Ovary (tissue), 9 donors: ENCODE data around the gene DGKE. TPM values are rescaled to one million over a fixed set of nuclear protein-coding genes. Genes with fewer than 3 reads are reported as not detected.

Experiments used
- DNase-seq, 5 donors: peaks; one replicate each; pipeline ENCODE4 v3.0.0-alpha.2; 2019 to 2020
- H3K27ac ChIP-seq, 2 donors: fragments of 200-600 bp; one replicate each; pipeline versions ENCODE4 v1.5.1 to v1.8.0; 2019 to 2022
- H3K27me3 ChIP-seq: fragments of 200-600 bp; one replicate; pipeline ENCODE4 v1.8.0; 2022
- H3K36me3 ChIP-seq: fragments of 200-600 bp; sonication (generic); one replicate; pipeline ENCODE4 v1.5.1; 2019
- H3K4me1 ChIP-seq: one replicate; pipeline ENCODE4 v1.8.1; 2013; ENCODE audit warnings: mild to moderate bottlenecking, moderate library complexity; ENCODE audit not compliant: insufficient read depth
- H3K4me3 ChIP-seq: fragments of 200-600 bp; sonication (generic); one replicate; pipeline ENCODE4 v1.5.1; 2017
- H3K9me3 ChIP-seq, 2 donors: fragments of 200-600 bp in 1 of 2; sonication (generic) in 1 of 2; one replicate each; pipeline versions ENCODE4 v1.5.1 to v1.8.1; 2013 to 2019; ENCODE audit warnings: mild to moderate bottlenecking in 1 of 2, moderate library complexity in 1 of 2
- EP300 ChIP-seq: sonication (generic); formaldehyde crosslinking; IDR thresholded peaks from one replicate; pipeline ENCODE4 v1.6.1; 2017; ENCODE audit warnings: antibody characterized with exemption
- POLR2A ChIP-seq: fragments of 450-650 bp; IDR thresholded peaks from one replicate; pipeline ENCODE4 v1.6.1; 2017; ENCODE audit warnings: antibody characterized with exemption, mild to moderate bottlenecking, moderate library complexity
- WGBS, 3 donors: extraction: QIAGEN DNeasy Blood & Tissue Kit in 1 of 3; methylation state at CpG; one replicate each; pipeline versions ENCODE4 v1.1.5 to v1.1.7; 2013 to 2017; 5-methylcytosine and 5-hydroxymethylcytosine counted together
- intact Hi-C, 4 donors: fragments of 100-400 bp; cut with DNase I; formaldehyde crosslinking; loops; one replicate each; pipeline versions ENCODE4 v1.11.0 to v1.15.1; 2022 to 2023
- polyA plus RNA-seq, 2 donors: library from polyadenylated mRNA; stranded (reverse); fragments of 200-250 nt in 1 of 2; fragments of 350-450 nt in 1 of 2; fragmentation: Illumina TruSeq in 1 of 2; extraction: RNeasy Lipid Tissue Mini Kit (QIAGEN cat#74804) in 1 of 2; gene quantifications; one replicate each; pipeline ENCODE4 v1.2.3, GENCODE V29; 2013 to 2014
- total RNA-seq, 7 donors: library from RNA; depleted of rRNA in 2 of 7; stranded (reverse); fragments of >200 nt in 2 of 7; fragmentation: NEBNext Ultra II Directional in 3 of 7; extraction: Animal tissue kit (Norgen Biotek cat#: 25700) in 3 of 7; gene quantifications; one replicate each; pipeline versions ENCODE4 v1.1.0 to v1.2.4, GENCODE V29; 2016 to 2023
- TF ChIP-seq, protein P1 (sequence below), 3 donors: fragments of 450-650 bp in 2 of 3; fragments of 200-600 bp in 1 of 3; IDR thresholded peaks; one replicate each; pipeline versions ENCODE4 v1.5.1 to v1.8.0; 2016 to 2022; ENCODE audit warnings: antibody characterized with exemption in 3 of 3, mild to moderate bottlenecking in 1 of 3
- donor health status: DM: no; HTN: no; CAD: no; lungs with moderate emphysema.
- donor health status: DM: no; HTN: no; CAD: no.
- donor health status: Bipolar disorder and iron deficiency.
- donor health status: DM: yes; HTN: yes; CAD: no.
- donor health status: DM: no; HTN: no; CAD: no.
- donor health status: DM: yes; HTN: yes; CAD: no.

The DGKE gene
- total and polyA plus RNA-seq, 9 donors = 3.0 to 16.4 (median 11.8) TPM

DNA sequence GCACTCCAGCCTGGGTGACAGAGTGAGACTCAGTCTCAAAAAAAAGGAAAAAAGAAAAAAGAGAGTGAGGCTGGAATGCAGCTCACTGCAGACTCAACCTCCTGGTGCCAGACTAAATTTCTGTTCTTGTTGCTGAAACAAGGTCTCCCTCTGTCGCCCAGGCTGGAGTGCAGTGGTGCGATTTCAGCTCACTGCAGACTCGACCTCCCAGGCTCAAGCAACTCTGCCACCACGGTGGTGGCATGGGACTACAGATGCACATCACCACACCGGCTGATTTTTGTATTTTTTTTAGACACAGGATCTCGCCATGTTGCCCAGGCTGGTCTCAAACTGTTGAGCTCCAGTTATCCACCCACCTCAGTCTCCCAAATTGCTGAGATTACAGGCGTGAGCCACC lies 45.3 kb downstream of the DGKE start:
- DNase-seq = no peak
- H3K36me3 ChIP-seq = no peaks in the 10 kb centered on the region
- H3K4me1 ChIP-seq = no peaks in the 10 kb centered on the region
- no peaks in the 10 kb centered on the region for H3K27me3 ChIP-seq
- 84 to 90% (median 86%) methylated on average over 7 of the region's 7 CpGs for WGBS, 3 donors
- TF ChIP-seq POLR2A (no peak), EP300 (no peak)
- TF ChIP-seq, protein P1, sequence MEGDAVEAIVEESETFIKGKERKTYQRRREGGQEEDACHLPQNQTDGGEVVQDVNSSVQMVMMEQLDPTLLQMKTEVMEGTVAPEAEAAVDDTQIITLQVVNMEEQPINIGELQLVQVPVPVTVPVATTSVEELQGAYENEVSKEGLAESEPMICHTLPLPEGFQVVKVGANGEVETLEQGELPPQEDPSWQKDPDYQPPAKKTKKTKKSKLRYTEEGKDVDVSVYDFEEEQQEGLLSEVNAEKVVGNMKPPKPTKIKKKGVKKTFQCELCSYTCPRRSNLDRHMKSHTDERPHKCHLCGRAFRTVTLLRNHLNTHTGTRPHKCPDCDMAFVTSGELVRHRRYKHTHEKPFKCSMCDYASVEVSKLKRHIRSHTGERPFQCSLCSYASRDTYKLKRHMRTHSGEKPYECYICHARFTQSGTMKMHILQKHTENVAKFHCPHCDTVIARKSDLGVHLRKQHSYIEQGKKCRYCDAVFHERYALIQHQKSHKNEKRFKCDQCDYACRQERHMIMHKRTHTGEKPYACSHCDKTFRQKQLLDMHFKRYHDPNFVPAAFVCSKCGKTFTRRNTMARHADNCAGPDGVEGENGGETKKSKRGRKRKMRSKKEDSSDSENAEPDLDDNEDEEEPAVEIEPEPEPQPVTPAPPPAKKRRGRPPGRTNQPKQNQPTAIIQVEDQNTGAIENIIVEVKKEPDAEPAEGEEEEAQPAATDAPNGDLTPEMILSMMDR (IDR thresholded peaks at IDR 0.05) = no peak
- no peak overlapping the region for H3K4me3 ChIP-seq
- intact Hi-C loops = loop anchor here in 1 of 4 donors (10.0 kb wide), 1 partner anchor 56 kb away; no protein-coding TSS in a partner anchor
- H3K27ac ChIP-seq = no peak overlapping the region
- no peaks in the 10 kb centered on the region for H3K9me3 ChIP-seq

DNA sequence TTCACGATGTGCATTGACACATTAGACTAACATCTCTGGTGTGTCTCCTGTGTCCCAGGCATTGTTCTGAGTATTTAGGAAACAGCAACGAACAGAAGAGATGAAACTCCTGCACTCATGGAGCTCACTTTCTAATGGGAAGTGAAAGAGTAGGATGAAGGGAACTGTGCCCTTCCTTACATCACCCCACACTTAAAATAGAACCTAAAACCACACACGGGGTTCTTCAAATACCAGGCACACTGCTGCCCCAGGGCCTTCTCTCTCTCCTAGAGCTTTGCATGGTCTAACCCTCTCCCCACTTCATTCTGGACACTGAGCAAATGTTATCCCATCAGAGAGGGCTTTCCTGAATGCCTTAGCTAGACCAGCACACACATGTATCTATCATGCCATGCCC lies 46.2 kb downstream of the DGKE start:
- H3K36me3 ChIP-seq = no peaks in the 10 kb centered on the region
- no peaks in the 10 kb centered on the region for H3K4me1 ChIP-seq
- no peak overlapping the region for H3K4me3 ChIP-seq
- H3K27me3 ChIP-seq = no peaks in the 10 kb centered on the region
- DNase-seq = no peak
- no peaks in the 10 kb centered on the region for H3K9me3 ChIP-seq
- intact Hi-C loops = no loop called here
- TF ChIP-seq POLR2A = no peak
- TF ChIP-seq, protein P1 (IDR thresholded peaks at IDR 0.05) = no peak
- no peak for TF ChIP-seq EP300
- WGBS, 3 donors = 63 to 73% (median 71%) methylated on average over 3 of the region's 3 CpGs
- no peak overlapping the region for H3K27ac ChIP-seq

DNA sequence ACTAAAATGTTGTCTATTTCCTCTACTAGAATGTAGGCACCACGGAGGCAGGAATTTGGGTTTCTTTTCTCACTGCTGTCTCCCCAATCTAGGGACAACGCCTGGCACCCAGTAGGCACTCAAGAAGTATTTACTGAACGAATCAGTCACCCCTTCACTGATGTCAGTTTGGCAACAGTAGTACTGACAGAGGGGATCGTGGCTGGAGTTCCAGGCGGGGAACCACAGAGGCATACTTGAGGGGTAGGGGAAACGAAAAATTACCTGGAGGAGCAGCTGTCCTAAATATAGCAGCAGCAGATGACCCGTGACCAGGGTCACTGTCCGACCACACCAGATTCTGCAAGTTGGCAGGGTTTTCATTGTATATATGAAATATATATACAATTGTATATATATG lies 46.6 kb downstream of the DGKE start:
- Histone ChIP-seq H3K9me3 (no peaks in the 10 kb centered on the region), H3K36me3 (no peaks in the 10 kb centered on the region), H3K4me1 (no peaks in the 10 kb centered on the region), H3K27me3 (no peaks in the 10 kb centered on the region), H3K27ac (no peak overlapping the region), H3K4me3 (no peak overlapping the region)
- WGBS, 3 donors = 80 to 86% (median 82%) methylated on average over 8 of the region's 8 CpGs
- no peak for TF ChIP-seq EP300
- TF ChIP-seq POLR2A = no peak
- TF ChIP-seq, protein P1 (IDR thresholded peaks at IDR 0.05) = no peak
- intact Hi-C loops = no loop called here
- DNase-seq = no peak

DNA sequence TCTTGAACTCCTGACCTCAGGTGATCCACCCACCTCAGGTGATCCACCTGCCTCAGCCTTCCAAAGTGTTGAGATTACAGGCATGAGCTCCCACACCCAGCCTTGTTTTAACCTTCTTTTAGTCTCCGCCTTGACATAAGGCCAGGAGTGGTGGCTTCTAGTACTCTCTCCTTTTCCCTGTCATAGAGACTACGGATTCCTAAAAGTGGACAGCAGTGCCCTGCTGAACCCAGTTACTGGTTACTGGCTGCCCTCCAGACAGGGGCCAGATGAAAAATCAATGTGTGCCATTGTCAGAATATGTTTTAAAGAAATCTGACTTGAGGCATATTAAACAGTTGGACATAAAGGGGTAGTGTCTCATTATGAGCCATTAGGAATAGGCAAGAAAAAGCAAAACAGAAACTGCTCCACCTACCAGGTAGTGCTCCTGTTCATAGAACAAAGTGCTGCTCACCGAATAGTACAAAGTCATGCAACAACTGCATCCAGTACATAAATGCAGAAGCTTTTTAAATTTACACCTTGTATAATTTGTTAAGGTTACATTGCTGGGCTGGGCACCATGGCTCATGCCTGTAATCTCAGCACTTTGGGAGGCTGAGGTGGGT lies 47.8 kb downstream of the DGKE start:
- Histone ChIP-seq H3K4me3 (no peak overlapping the region), H3K27me3 (no peaks in the 10 kb centered on the region), H3K27ac (no peak overlapping the region), H3K36me3 (no peaks in the 10 kb centered on the region), H3K9me3 (no peaks in the 10 kb centered on the region), H3K4me1 (no peaks in the 10 kb centered on the region)
- intact Hi-C loops = no loop called here
- DNase-seq = no peak
- TF ChIP-seq POLR2A (no peak), EP300 (no peak)
- TF ChIP-seq, protein P1 (IDR thresholded peaks at IDR 0.05) = no peak
- WGBS, 3 donors = 94 to 96% (median 95%) methylated on average over 3 of the region's 3 CpGs
